Left ventricle myocardium superior (tissue), 1 donor: ENCODE data around the gene SPTBN4. TPM values are rescaled to one million over a fixed set of nuclear protein-coding genes. Genes with fewer than 3 reads are reported as not detected.
A peak's percentile ranks its signal among the peaks of the same experiment; 100 is the strongest.
"Not testable (repeated sequence)": the region's sequence is repeated elsewhere in the genome, so short reads cannot be mapped to it uniquely, and the experiment has no call there.

Source experiments
- ATAC-seq: fragments of 200-7000 bp; cut with Tn5 transposase; one replicate; pipeline ENCODE4 v1.9.1; 2020; ENCODE audit warnings: mild to moderate bottlenecking, moderate library complexity
- DNase-seq: peaks from one replicate; pipeline ENCODE4 v3.0.0-alpha.2; 2020
- intact Hi-C: fragments of 100-400 bp; cut with micrococcal nuclease; formaldehyde crosslinking; loops from one replicate; pipeline ENCODE4 v1.11.0; 2022
- long read RNA-seq: library from polyadenylated mRNA; unstranded; transcript quantifications from one replicate; pipeline ENCODE4 v2.0.0, GENCODE V29; 2021
- total RNA-seq: library from RNA; stranded (reverse); fragmentation: NEBNext Ultra II Directional; extraction: Animal tissue kit (Norgen Biotek cat#: 25700); gene quantifications from one replicate; pipeline ENCODE4 v1.2.1, GENCODE V29; 2021
- donor health status: DM: no; HTN: yes; CAD: no; lungs with severe emphysema.

SPTBN4 gene
- 4.8 TPM for total RNA-seq
- long read RNA-seq, full-length matches to known transcripts, result 1 of 16 reads
- long read RNA-seq, partial matches to known transcripts, result 13 of 16 reads
- long read RNA-seq, other reads (novel, unspliced or antisense), result 2 of 16 reads

DNA sequence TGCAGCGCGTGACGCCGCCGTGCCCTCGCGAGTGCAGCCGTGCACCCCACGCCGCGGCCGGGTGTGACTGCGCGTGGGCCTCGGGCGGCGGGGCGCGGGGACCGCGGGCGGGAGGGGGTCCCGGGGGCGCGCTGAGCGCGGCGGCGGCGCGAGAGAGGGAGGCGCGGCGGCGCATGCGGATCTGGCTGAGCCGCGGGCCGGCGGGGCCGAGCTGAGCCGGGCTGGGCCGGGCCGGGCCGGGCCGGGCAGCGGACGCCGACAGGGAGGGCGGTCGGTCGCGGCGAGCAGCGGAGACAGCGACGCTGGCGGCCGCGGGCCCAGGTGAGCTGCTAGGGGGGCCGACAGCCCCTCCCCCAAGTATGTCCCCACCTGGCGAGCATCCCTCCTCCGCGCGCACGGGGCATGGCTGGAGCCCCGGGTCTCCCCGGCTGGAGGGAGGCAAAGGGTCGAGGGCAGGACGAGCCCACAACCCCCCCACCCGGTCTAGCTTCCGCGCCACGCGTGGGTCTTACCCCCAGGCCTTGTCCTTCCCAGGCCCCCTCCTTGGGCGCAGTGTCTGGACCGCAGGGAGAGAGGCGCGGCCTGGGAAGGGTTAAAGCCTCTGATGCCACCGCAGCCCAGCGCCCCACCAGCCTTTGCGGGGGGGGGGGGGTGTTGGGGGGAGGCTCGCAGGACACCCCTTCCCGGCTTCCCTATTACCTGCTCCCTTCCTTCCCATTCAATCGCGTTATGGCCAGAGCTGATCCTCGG, at the start of gene SPTBN4:
Gene SPTBN4 (plus strand): TSS at position 17 of the 750 bp plus-strand sequence. CDS start 5,621 bp downstream, outside the sequence.
- DNase-seq, result peak; percentile 35
- intact Hi-C loops, result no loop called here
- ATAC-seq, result no peak

DNA sequence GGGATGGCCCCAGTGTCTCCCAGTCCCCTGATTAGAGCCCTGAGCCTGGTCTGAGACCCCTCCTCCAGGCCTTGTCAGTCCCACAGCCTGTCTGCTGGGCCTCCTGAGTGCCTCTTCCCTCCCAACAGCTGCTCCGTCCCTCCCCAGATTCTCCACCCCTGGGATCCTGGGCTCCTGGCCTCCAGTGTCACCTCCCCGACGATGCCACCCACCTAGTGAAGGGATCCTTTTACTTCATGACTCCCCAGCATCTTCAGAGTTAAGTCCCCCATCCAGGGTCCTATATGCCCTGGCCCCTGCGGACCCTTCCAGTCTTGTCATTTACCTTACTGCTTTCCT, 49.2 kb upstream of the SPTBN4 start:
- DNase-seq, result no peak
- intact Hi-C loops, result no loop called here
- no peak for ATAC-seq

DNA sequence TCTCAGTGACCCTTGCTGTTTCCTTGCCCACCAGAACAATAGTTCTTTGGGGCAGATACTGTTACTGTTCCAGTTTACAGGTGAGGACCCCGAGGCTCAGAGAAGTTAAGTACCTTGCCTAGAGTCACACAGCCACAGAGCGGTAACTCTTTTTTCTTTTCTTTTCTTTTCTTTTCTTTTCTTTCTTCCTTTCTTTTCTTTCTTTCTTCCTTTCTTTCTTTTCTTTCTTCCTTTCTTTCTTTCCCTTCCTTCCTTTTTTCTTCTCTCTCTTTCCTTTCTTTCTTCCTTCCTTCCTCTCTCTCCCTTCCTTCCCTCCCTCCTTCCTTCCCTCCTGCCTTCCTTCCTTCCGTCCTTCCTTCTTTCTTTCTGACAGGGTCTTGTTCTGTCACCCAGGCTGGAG, 48.8 kb upstream of the SPTBN4 start:
- intact Hi-C loops, result no loop called here
- ATAC-seq (no peak), DNase-seq (no peak)

DNA sequence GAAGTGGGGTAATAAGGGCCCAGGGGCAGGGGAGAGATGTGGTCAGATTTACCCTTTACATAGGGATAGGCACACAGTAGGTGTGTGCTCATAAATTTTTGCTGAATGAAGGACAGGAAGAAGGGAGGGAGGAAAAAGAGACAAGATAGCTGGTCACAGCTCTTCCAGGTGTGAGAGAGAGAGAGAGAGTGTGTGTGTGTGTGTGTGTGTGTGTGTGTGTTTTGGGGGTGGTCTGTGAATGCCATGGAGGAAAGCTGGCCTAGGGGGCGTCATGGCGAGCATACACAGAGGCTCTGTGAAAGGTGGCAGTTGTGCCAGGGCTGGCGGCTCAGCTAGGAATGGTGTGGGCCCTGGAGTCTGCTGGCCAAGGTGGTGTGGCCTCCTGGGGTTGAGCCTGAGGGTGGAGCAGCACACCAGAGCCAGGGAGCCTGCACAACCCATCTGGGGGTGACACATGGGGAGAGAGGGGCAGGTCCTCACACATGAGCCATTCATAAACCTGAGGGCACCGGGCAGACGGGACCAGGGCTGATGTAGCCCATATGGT, 47.7 kb upstream of the SPTBN4 start:
- intact Hi-C loops, result no loop called here

DNA sequence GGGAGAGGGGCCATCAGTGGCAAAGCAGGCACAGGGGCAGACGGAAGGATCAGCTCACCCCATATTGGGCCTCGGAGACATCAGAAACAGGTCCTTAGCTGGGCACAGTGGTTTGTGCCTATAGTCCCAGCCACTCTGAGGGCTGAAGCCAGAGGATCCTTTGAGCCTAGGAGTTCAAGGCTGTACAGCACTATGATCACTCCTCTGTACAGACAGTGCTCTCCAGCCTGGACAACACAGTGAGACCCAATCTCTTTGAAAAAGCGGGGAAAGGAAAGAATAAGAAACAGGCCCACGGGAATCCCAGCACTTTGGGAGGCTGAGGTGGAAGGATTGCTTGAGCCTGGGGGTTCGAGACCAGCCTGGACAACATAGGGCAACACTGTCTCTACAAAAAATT, 47.0 kb upstream of the SPTBN4 start:
- intact Hi-C loops, result no loop called here
- no peak for DNase-seq
- no peak for ATAC-seq

More for the DNA sequence above, 47.7 kb upstream of the SPTBN4 start:
- DNase-seq (no peak), ATAC-seq (no peak)

DNA sequence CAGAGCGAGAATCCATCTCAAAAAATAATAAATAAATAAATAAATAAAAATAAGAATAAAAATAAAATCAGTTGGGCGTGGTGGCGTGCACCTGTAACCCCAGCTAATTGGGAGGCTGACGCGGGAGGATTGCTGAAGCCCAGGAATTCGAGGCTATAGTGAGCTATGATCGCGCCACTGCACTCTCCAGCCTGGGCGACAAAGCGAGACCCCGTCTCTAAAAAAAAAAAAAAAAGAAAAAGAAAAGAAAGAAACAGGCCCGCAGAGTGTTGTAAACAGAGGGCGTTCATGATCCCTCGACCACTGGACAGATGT, 46.4 kb upstream of the SPTBN4 start:
- no peak for DNase-seq
- intact Hi-C loops, result no loop called here
- no peak for ATAC-seq

DNA sequence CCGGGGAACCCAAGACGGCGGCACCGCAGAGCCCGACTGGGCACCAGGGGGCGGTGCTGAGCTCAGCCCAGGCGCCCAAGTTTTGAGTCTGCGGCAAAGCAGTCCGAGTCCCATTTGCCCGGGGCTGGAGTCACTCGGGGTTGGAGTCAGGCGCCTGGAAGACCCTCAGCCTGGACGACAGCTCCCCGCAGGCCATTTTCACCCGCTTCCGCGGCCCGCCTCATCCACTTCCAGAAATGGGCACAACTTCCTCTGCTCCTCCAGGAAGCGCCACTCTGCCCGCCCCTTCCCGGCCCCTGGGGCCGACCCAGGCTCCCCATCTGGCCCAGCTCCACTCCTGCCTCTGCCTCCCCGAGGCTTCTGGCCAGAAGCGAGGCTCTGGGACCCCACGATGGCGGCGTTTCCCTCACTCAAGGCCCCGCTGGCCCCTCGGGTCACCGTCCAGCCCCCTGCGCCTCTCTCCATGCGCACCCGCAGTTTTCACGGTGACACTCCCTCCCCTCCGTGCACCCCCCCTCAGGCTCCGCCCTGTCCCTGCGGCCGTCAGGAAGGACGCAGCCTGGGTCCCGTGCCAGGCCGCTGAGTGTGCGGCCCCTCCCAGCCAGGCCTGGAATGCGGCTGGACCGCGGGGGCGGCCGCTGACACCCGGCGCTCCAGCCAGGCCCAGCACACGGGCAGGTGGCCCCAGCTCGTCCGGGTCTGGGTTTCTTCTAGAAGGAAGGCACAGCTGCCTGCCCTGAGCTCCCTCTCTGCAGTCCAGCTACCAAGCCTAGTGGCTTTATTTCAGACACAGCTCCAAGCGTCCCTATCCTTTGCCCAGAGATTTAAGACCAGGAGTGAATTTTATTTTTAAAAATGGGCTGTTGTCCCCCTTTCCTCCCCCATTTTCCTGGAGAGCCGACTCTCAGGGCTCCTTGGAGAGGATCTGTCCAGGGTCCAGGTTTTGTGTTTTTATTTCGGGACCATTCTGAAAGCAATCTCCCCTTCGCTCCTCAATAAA, 45.7 kb upstream of the SPTBN4 start:
- peak; percentile 98 for DNase-seq
- intact Hi-C loops, result no loop called here
- peak; percentile 84 for ATAC-seq

DNA sequence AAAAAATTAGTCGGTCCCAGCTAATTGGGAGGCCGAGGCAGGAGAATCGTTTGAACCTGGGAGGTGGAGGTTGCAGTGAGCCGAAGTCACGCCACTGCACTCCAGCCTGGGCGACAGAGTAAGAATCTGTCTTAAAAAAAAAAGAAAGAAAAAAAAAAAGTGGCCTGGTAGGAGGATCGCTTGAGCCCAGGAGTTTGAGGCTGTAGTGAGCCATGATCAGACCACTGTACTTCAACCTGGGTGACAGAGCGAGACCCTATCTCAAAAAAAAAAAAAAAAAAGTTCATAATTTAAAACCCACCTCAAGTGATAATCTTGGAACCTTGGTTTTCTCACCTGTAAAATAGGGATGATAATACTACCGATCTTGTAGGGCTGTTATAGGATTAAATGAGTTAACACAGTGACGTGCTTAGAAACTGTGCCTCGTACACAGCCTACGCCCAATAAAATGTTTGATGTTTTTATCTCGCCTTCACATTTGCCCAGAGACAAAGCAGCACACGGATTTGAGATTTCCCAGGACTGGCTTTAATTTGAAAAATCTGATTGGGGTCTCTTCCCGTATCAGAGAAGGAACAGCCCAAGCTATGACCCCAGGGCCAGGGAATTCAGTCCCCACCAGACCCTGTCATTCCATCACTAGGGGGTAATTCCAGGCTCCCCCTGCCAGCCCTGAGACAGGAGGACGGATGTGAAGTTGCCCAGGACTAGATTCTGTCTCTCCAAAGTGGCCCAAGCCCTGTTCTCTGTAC, 44.6 kb upstream of the SPTBN4 start:
- DNase-seq (no peak), ATAC-seq (no peak)
- intact Hi-C loops, result no loop called here

DNA sequence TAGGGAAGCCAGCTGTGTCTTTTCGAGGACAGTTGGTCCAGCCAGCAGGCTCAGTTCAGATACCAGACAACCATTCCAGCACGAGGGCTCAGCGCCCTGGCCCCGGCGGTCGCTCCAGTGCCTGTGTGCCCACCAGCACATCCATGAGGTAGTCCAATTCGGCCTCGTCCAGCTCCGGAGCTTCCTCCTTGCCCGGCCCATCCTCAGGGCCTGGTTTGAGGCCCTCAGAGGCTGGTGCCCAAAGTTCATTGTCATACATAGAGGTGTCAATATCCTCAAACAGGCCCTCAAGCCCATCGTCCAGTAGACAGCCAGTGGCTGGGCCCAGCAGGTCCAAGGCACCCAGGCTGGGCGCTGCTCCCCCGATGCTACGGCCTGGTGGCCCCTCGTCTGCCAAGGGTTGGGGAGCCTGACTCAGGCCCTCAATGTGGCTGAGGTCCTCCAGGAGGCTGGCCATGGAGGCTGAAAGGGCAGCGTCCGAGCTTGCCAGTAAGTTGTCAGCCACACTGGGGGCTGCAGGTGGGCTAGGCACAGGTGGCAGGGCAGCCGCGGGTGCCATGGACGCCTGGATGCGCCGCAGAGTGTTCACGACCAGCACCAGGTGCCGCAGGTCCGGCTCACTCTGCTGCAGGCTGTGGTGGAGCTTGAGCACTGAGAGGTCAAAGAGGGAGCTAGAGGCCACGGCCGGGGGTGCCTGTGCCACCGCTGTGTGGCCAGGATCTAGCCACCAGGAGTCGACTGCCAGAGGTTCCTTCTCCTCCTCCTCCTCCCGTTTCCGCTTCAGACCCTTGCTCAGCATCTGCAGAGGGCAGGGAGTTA, 43.8 kb upstream of the SPTBN4 start:
- intact Hi-C loops, result no loop called here

DNA sequence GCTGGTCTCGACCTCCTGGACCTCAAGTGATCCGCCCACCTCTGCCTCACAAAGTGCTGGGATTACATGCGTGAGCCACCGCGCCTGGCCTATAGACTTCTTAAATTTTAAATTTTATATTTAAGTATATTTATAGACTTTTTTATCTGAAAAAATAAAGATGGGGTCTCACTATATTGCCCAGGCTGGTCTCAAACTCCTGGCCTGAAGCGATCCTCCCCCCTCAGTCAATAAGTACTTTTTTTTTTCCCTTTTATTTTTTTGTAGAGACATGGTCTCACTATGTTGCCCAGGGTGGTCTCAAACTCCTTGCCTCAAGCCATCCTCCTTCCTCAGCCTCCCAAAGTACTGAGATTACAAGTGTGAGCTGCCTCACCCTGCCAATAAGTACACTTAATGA, 42.9 kb upstream of the SPTBN4 start:
- DNase-seq (no peak), ATAC-seq (no peak)
- intact Hi-C loops, result no loop called here

More for the DNA sequence above, 43.8 kb upstream of the SPTBN4 start:
- no peak for ATAC-seq
- no peak for DNase-seq

DNA sequence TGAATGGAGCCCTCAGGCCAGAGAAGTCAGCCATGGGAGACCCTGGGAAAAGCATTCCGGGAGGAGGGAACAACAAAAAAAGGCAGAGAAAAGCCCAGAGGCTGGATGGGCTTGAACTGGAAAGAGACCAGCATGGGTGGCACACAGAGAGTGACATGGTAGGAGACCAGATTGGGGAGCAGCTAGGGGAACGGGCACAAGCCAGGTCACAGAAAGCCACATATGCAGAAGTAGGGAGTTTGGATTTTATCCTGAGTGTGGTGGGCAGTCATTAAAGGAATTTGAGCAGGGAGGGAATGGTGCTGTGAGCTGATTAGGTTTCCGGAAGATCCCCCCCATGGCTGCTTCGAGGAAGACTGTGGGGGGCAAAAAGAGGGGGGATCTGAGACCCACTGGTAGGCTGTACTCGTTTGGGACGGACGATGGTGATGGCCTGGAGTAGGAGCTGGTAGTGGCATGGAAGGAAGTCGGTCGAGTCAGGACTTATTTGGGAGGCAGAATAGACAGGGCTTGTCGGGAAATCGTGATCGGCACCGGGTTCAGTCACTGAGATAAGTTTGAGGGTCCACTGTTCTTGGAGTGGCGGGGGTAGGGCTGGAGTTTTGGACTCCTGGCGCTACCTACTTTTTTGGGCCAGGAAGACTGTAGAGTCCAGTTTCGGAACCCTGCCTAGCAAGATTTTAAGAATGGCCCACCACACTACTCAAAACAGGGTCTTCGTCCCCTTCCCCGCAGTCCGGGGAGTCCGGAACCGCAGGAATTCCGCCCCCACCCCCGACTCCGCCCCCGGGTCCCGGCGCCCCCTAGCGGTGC, 42.0 kb upstream of the SPTBN4 start:
- intact Hi-C loops, result no loop called here
- no peak for DNase-seq
- ATAC-seq, result peak; percentile 38

DNA sequence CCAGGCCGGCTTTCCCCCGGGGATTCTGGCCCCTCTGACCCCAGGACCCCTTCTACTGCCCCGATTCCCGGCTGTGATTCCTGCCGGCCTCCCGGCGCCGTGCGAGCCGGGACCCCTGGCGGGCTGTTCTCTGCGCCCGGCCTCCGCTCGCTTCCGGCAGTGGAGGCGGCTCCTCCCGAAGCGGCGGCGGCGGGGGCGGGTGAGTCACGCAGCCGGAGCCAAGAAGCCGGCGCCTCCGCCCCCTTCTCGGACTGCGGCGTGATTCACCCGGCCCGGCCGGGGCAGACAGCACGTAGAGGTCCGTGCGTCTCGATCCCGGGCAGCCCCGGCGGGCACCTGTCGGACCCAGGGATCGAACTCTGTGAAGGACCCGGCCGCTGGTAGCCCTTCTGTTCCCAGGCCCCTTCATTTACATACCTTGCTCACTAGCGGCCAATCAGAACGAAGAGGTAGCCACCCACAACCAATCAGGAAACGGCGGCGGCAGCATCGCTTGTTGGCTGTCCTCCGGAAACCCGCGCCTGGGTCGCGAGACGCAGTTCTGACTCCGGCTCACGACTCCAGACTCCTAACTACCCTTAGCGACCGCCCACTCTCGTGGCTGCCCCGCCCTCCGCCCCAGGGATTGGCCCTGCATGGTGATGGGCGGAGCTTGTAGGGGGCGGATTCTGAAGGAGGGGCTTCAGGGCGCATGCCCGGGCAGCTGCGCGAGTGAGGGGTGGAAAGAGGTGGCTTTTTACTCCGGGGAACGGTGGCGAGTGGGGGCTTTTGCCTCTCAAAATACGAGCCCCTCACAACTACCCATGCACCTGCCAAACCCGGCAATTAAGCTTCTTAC, 41.1 kb upstream of the SPTBN4 start, which contains the start of gene SERTAD1:
Gene SERTAD1 (minus strand): TSS at position 543 of the 838 bp plus-strand sequence. CDS start 2,446 bp downstream, outside the sequence.
- ATAC-seq, result peak; percentile 90
- intact Hi-C loops, result no loop called here
- peak; percentile 100 for DNase-seq

DNA sequence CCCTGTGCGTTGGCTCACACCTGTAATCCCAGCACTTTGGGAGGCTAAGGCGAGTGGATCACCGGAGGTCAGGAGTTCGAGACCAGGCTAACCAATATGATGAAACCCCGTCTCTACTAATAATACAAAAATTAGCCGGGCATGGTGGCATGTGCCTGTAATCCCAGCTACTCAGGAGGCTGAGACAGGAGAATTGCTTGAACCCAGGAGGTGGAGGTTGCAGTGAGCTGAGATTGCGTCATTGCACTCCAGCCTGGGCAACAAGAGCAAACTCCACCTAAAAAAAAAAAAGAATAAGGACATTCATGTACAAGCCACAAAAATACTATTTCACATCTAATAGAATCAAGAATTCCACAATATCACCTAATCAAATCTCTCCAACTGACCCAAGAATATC, 38.6 kb upstream of the SPTBN4 start:
- ATAC-seq, DNase-seq, intact Hi-C loops: not testable (repeated sequence)

DNA sequence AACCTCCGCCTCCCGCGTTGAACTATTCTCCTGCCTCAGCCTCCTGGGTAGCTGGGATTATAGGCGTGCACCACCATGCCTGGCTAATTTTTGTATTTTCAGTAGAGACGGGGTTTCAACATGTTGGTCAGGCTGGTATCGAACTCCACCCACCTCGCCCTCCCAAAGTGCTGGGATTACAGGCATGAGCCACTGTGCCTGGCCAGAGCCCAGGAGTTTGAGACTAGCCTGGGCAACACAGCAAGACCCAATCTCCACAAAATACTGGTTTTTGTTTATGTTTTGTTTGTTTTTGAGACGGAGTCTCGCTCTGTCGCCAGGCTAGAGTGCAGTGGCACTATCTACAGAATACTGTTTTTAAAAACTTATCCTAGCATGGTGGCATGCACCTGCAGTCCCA, 36.6 kb upstream of the SPTBN4 start:
- DNase-seq, intact Hi-C loops, ATAC-seq: not testable (repeated sequence)

DNA sequence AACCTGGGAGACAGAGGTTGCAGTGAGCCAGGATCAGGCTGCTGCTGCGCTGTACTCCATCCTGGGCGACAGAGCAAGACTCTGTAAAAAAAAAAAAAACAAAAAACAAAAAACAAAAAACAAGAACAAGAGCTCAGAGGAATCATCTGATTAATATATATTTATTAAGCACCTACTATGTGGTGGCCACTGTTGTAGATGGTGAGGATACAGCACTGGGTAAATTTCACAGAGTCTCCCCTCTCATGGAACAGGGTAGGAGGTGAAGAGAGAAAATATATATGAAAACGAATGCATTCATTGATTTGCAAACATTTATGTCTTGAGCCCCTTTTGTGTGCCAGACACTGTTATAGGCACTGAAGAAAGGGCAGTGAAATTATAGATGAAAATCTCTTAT, 35.1 kb upstream of the SPTBN4 start:
- intact Hi-C loops, result no loop called here
- ATAC-seq (no peak), DNase-seq (no peak)

DNA sequence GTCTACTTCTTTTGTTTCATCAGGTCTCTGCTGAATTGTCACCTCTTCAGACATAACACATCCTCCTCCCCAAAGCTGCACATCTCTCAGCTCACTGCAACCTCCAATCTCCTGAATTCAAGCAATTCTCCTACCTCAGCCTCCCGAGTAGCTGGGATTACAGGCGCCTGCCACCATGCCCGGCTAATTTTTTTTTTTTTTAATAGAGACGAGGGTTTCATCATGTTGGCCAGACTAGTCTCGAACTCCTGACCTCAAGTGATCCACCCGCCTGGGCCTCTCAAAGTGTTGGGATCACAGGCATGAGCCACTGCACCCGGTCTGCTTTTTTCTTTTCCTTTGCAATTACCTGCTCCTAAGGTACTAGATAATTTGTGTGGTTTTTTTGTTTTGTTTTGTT, 34.0 kb upstream of the SPTBN4 start:
- ATAC-seq, DNase-seq, intact Hi-C loops: not testable (repeated sequence)
